GM18520 (cell line): ENCODE results near the gene DGCR6L.
"Not testable (repeated sequence)": the region's sequence is repeated elsewhere in the genome, so short reads cannot be mapped to it uniquely, and the experiment has no call there.

Experiments
- ATAC-seq: cut with Tn5 transposase; IDR thresholded peaks from one replicate; pipeline ENCODE4 v1.9.1; 2021; ENCODE audit not compliant: unreplicated experiment

The DGCR6L gene

GRCh38 chr22:20277936-20278635 is 41.8 kb downstream of the DGCR6L start:
- not testable (repeated sequence) for ATAC-seq

DNA sequence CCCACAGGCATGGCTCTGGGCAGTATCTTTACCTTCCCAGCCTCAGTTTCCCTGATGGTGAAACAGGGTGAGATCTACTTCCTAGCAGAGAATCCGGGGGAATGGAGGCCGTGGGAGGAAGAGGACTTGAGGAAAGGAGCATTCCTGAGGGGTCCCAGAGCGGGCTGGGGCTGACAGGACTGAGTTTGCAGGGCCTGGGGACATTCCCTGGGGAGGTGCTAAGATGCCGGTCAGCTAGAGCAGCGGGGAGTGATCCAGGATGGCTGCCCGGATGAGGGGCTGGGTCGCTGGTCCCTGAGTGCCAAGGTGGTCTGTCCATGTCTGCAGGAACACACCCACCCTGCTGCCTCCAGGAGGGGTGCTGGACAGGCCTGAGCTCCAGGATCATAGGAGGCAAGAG is 43.4 kb downstream of the DGCR6L start:
- no peak for ATAC-seq

- ATAC-seq: no peak
Measured at GRCh38 chr22:20275836-20276235, 44.0 kb downstream of the DGCR6L start.

- ATAC-seq: not testable (repeated sequence)
Measured at GRCh38 chr22:20275325-20275724, 44.5 kb downstream of the DGCR6L start.

- not testable (repeated sequence) for ATAC-seq
Measured at GRCh38 chr22:20274374-20274773, 45.5 kb downstream of the DGCR6L start.

- ATAC-seq: no peak
Measured at GRCh38 chr22:20273758-20274181, 46.1 kb downstream of the DGCR6L start.

DNA sequence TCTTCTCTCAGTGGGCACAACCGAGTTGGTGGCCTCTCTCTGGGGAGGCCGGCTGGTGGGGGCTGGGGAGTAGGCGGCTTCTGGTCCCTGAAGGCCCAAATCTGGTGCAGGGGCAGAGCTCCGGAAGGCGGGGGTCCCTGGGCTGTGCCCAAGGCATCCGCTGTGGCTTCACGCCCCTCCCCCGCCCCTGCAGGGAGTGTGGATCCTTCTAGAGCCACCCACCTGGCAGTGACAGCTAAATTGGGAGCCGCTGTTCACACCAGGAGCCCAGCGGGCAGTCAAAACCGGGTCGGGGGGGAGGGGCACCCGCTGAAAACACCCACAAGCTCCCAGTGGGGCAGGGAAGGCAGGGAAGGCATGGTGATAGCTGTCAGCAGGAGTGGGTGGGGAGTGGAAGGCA is 47.2 kb downstream of the DGCR6L start:
- no peak for ATAC-seq

DNA sequence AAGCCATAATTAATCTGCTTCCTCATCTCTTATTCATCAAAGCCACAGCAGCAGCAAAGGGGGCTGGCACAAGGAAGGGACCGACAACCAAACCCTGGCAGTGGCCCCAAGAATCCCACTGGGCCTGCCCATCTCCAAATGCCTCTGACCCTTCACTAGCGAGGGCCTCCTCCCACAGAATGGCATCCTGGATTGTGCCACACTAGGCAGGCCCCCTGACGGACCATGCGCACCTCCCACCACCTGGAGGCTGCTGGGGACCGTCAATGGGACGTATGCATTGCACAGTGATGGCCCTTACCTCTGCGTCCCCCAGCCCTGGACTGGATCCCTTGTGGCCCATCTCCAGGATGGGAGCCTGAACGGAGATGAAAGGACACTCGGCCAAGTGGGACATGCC is 47.7 kb downstream of the DGCR6L start:
- ATAC-seq: no peak

GRCh38 chr22:20271114-20271994 is 48.5 kb downstream of the DGCR6L start:
- no peak for ATAC-seq

- not testable (repeated sequence) for ATAC-seq
Measured at GRCh38 chr22:20270190-20271113, 49.4 kb downstream of the DGCR6L start.

GRCh38 chr22:20269673-20270072 is 50.2 kb downstream of the DGCR6L start:
- not testable (repeated sequence) for ATAC-seq

GRCh38 chr22:20269201-20269600 is 50.7 kb downstream of the DGCR6L start:
- not testable (repeated sequence) for ATAC-seq

DNA sequence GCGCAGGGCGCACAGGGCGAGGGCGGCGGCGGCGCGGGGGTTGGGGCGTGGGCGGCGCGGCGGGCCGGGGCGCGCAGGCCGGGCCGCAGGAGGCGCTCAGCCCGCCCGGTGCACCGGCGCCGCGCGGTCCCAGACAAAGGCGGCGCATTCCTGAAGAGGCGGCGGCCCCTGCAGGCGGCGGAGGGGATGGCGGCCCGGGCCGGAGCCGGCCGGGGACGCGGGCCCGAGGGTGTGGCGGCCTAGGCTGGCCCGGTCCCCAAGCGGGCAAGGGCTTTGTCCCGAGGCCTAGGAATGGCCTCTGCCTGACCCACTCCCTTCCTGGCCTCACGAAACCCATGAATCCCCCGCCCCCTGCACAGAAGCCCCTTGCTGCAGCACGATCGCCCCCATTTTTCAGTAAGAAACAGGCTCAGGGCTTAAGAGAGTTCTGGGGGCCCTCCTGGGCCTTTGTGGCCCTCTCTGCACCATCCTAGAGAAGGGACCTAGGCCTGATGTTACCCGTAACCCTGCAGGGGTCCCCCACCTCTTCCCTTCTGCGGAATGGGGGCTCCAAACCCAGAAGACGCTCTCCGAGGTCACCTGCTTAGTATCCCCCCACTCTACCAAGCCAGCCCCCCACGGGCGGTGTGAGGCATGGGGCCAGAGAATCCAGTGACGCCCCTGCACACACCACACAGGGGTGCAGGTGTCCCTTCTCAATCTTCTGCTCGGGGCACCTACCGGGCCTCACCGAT is 51.4 kb downstream of the DGCR6L start, which contains the start of gene RTN4R:
Gene RTN4R, minus strand, starts transcription at position 40 of the 734 bp plus-strand sequence. CDS start 226 bp downstream, outside the sequence.
- ATAC-seq: no peak

DNA sequence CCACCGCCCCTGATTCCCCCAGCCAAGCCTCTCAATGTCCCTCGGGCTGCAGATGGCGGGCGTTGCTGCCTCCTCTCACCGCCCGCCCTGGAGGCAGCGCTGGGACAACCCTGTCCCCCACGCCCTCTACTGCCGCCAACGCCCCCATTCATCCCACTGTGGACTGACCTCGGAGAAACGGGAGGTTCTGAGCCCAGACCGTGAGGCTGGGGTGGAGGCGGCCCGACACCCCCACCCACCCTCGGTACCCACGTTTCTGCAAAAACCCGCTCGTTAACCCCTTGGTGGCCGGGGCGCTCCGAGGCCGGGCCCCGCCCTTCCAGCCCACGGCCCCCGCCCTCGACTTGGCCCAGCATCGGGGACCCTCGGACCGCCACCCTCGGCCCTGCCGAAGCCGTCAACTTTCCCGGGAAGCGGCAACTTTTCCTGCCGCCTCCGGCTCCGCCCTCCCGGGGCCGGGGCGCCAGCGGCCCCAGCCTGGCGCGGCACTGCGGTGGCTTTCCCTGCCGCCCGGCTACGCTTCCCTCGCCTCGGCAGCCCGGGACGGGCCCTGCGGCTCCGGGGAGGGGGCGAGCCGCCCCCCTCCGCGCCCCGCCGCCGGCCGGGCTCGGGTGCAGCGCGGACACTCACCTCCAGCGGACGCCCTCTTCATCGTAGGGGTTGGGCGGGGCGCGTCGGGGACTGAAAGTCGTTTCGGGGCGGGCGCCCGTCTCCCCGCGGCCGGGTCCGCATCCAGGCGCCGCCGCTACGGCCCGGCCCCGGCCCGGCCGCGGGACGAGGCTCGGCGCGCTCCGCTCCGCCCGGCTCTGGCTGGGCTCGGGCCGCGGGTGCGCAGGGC is 52.2 kb downstream of the DGCR6L start:
- no peak for ATAC-seq

GRCh38 chr22:20266667-20267440 is 53.0 kb downstream of the DGCR6L start:
- not testable (repeated sequence) for ATAC-seq

DNA sequence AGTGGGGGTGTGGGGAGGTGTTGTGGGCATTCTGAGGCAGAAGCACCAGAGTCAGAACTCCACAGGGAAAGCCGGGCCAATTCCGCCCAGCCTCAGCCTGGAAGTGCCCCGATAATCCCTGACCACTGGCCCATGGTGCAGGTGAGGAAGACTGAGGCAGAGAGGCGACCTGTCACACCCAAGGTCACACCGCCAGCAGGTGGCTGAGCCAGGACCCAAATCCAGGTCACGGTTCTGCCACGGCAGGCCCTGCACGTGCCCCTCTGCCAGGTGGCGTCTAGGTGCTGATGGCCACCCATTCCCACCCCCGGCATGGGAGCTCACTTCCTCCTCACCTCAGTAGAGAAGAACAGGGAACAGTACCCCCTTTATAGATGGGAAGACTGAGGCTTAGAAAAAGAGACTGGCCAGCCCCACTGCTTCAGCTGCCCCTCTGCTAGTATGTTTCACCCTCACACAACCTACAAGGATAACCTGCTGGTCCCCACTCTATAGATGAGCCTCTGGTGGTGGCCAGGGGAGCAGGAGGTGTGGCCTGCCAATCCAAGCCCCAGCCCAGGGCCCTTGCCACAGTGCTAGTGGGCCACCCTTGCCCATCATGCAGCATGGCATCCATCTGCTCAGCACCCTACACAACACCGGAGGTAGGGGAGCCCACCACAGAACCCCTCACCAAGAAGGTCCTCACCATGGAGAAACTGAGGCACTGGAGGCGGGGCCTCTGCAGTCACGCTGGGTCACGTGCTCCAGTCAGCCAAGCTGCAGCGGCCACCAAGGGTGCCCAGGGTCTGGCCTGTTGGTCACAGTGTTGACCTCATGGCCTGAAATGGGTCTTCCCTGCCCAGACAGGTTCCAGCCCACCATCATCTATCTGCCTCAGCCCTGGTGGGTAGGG is 53.8 kb downstream of the DGCR6L start:
- not testable (repeated sequence) for ATAC-seq

DNA sequence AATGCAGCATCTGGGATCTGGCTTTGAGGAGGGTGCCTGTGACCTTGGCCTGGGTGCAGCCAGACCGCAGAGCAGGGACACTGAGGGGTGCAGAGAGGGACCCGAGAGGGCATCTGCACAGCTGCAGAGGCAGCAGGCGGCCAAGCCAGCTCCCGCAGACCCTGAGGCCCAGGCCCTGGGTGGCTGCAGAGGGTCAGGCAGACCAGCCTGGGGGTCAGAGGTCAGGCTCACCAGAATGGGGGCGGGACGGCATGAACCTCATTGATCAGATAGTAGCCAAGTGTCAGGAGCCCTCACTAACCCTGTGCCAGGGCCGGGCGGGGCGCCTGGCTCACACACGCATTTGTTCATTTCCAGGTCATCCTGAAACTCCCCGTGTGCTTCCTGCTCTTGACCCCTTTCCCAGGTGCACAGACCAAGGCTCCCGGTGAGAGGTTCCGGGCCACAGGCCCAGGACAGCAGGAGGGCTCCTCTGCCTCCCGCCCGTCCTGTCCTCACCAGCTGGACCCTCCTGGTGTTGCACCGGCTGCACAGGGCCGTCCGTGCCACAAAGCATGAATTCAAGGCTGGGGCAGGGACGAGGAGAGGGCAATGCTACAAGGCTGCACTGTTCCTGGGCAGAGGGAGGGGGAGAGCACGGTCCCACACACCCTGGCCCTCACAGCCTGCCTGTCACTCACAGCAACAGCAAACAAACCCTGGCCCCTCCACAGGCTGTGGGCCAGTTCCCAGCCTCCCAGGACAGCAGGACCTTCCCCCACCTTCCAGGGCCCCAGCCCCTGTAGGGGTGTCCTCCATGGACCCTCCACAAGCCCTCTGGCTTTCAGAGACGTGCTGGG is 55.0 kb downstream of the DGCR6L start:
- ATAC-seq: no peak
